Progenitor cell of endocrine pancreas (in vitro differentiated cells): Measurements from ENCODE around the gene TYRP1. TPM values are rescaled to one million over a fixed set of nuclear protein-coding genes. Genes with fewer than 3 reads are reported as not detected.

Experiments
- DNase-seq: peaks from one replicate; pipeline ENCODE4 v3.0.0; 2021; ENCODE audit warnings: low spot score; ENCODE audit not compliant: unreplicated experiment
- H3K27ac Mint-ChIP-seq: 2 replicates; pipeline ENCODE4 v1.8.0; 2021; ENCODE audit warnings: mild to moderate bottlenecking, moderate library complexity, mixed read lengths
- H3K27me3 Mint-ChIP-seq: 2 replicates; pipeline ENCODE4 v1.8.0; 2021; ENCODE audit warnings: mixed read lengths
- H3K36me3 Mint-ChIP-seq: 2 replicates; pipeline ENCODE4 v1.8.0; 2022; ENCODE audit warnings: mixed read lengths; ENCODE audit not compliant: insufficient read depth
- H3K4me1 Mint-ChIP-seq: 2 replicates; pipeline ENCODE4 v1.8.0; 2021; ENCODE audit warnings: low read depth, mixed read lengths
- H3K4me3 Mint-ChIP-seq: 2 replicates; pipeline ENCODE4 v1.8.0; 2021; ENCODE audit warnings: low read depth, mild to moderate bottlenecking, moderate library complexity, mixed read lengths
- H3K9me3 Mint-ChIP-seq: 2 replicates; pipeline ENCODE4 v1.8.0; 2021; ENCODE audit warnings: low read depth, mixed read lengths
- total RNA-seq: library from RNA; stranded (reverse); gene quantifications from 2 replicates; pipeline ENCODE4 v1.2.1, GENCODE V29; 2021
- TF ChIP-seq, protein P1 (sequence below): fragments of 200-600 bp; sonication (generic); IDR thresholded peaks from one replicate; pipeline ENCODE4 v1.5.0; 2021; ENCODE audit warnings: antibody characterized with exemption, mild to moderate bottlenecking; ENCODE audit not compliant: unreplicated experiment

TYRP1 gene
- total RNA-seq, 1 donor from 2014 or later: not detected

DNA sequence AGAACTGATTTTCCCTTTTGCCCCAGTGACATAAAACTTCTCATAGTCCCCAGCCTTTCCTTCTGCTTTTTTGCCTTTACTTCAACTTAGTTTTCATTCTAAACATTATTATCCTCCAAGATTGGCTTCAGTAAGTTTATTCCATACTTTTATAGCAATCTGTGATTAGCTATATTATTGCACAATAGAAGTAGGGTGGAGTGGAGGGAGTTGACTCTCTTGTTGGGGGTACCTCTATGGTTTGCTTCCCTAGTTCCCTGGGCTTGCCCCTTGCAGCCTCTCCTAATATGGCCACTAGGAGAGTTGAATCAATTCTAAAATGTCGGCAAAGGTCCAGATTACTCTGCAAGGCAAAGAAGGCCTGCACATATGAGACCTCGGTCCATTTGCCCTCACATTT lies 36.4 kb upstream of the TYRP1 start:
- no peak for DNase-seq
- no peak overlapping the region for H3K4me3 Mint-ChIP-seq
- H3K27me3 Mint-ChIP-seq: no peaks in the 10 kb centered on the region

DNA sequence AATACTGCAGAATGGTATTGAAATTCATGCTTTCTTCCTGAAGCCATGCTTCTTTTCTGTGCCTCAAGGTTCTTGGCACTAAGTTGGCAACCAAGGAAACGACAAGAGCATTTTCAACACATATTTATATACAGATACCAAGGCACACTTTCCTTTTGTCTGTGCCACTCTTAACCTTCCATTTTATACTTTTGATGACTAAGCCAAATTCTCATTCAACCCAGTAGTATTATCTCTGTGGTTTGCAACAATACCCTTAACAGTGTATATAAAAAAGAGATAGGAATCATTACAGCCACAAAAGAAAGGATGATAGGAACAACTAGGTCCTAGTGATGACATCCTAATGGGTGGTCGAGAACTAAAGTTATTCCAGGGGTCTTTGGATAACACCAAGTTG lies 36.0 kb upstream of the TYRP1 start:
- Mint-ChIP-seq H3K4me3 (no peak overlapping the region), H3K27me3 (no peaks in the 10 kb centered on the region), H3K36me3 (no peaks in the 10 kb centered on the region), H3K9me3 (no peaks in the 10 kb centered on the region), H3K27ac (no peak overlapping the region), H3K4me1 (no peaks in the 10 kb centered on the region)
- TF ChIP-seq, protein P1, sequence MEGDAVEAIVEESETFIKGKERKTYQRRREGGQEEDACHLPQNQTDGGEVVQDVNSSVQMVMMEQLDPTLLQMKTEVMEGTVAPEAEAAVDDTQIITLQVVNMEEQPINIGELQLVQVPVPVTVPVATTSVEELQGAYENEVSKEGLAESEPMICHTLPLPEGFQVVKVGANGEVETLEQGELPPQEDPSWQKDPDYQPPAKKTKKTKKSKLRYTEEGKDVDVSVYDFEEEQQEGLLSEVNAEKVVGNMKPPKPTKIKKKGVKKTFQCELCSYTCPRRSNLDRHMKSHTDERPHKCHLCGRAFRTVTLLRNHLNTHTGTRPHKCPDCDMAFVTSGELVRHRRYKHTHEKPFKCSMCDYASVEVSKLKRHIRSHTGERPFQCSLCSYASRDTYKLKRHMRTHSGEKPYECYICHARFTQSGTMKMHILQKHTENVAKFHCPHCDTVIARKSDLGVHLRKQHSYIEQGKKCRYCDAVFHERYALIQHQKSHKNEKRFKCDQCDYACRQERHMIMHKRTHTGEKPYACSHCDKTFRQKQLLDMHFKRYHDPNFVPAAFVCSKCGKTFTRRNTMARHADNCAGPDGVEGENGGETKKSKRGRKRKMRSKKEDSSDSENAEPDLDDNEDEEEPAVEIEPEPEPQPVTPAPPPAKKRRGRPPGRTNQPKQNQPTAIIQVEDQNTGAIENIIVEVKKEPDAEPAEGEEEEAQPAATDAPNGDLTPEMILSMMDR: no peak
- DNase-seq: no peak

More for the DNA sequence above, 36.4 kb upstream of the TYRP1 start:
- TF ChIP-seq, protein P1: no peak
- Mint-ChIP-seq H3K9me3 (no peaks in the 10 kb centered on the region), H3K4me1 (no peaks in the 10 kb centered on the region), H3K36me3 (no peaks in the 10 kb centered on the region), H3K27ac (no peak overlapping the region)

DNA sequence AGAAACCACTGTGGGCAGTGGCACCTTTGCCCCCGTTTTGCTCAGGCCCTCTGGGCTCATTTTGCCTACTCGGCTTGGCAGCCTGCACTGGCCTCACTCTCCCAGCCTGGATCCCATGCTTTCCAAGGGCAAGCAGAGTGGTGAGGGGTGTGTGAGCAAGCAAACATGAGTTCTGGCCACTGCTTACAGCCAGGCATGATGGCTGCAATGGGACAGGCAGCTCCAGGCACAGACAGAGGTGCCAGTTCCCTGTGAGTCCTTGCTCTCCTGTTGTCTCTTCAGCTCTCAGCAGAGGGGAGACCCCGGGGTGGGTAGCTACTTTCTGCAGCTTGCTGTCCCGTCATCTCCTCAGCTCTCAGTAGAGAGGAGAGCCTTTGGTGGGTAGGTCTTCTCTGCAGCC lies 35.2 kb upstream of the TYRP1 start:
- TF ChIP-seq, protein P1: no peak
- Mint-ChIP-seq H3K27ac (no peak overlapping the region), H3K4me3 (no peak overlapping the region), H3K27me3 (no peaks in the 10 kb centered on the region), H3K36me3 (no peaks in the 10 kb centered on the region), H3K9me3 (no peaks in the 10 kb centered on the region), H3K4me1 (no peaks in the 10 kb centered on the region)
- no peak for DNase-seq

DNA sequence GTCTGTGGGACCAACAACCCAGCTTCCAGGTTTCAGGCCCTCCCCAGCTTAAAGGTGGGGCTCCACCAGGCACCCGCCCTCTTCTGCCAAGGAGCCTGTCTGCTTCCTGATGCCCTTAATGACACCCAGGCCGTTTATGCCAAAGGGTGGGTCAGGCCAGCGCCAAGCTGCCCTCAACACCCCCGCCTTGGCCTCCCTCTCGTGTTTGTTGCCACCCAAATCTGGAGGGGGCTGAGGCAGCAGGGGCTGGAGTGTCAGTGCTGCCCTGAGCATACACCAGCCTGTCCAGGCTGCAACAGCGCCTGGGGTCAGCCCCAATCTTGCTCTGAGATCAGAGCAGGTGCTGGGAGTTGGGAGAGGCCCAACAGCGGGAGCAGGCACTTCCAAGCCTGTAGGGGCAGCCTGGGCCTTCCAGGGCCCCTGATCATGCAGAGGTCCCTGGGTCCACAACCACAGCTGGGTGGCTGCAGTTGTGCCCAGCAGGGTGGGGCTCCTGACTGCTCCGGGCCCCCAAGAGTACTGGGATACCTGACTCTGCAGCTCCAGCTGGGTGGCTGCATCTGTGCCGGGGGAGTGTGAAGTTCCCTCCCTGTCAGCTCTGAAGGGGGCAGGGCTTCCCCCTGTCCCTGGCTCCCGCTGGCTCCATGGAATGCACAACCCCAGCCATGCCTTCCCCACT lies 34.5 kb upstream of the TYRP1 start:
- Mint-ChIP-seq H3K27ac (no peak overlapping the region), H3K4me3 (no peak overlapping the region), H3K4me1 (no peaks in the 10 kb centered on the region), H3K36me3 (no peaks in the 10 kb centered on the region), H3K9me3 (peaks cover 3% of the 10 kb centered on the region), H3K27me3 (no peaks in the 10 kb centered on the region)
- TF ChIP-seq, protein P1: no peak
- no peak for DNase-seq

DNA sequence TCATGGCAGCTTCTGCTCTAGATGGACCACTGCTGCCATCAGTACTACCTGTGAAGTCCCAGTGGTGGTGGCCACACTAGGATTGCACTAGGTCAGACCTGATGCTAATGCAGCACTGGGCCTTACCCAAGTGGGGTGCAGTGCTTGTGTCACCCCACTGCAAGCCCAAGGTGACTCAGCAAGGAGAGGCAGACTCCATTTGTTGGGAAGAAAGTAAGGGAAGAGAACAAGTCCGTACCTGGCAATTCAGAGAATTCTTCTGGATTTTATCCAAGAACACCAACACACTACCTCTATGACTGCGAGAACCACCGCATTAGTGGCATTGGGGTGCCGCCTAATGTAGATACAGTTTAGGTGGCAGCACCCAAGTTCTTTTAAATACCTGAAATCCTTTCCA lies 34.0 kb upstream of the TYRP1 start:
- DNase-seq: no peak
- H3K4me1 Mint-ChIP-seq: no peaks in the 10 kb centered on the region
- TF ChIP-seq, protein P1: no peak

More for the DNA sequence above, 34.0 kb upstream of the TYRP1 start:
- no peak overlapping the region for H3K27ac Mint-ChIP-seq
- H3K27me3 Mint-ChIP-seq: no peaks in the 10 kb centered on the region
- H3K9me3 Mint-ChIP-seq: peaks cover 6% of the 10 kb centered on the region
- H3K36me3 Mint-ChIP-seq: no peaks in the 10 kb centered on the region
- H3K4me3 Mint-ChIP-seq: no peak overlapping the region
